Measurements from ENCODE around the gene CRACDL.

The CRACDL gene

GRCh38 chr2:98846041-98846440 is 90.0 kb downstream of the CRACDL start:
- Histone ChIP-seq H3K36me3 (ENCODE audit: control insufficient read depth, insufficient read depth, low read length) (no peaks in the 10 kb centered on the region), H3K27me3 (ENCODE audit: control insufficient read depth, insufficient read depth, low read length) (no peaks in the 10 kb centered on the region), H3K4me1 (ENCODE audit: control insufficient read depth, insufficient read depth, low read length) (no peaks in the 10 kb centered on the region), H3K9me3 (ENCODE audit: control insufficient read depth, insufficient read depth, low read length) (no peaks in the 10 kb centered on the region), H3K4me3 (ENCODE audit: low read depth, low read length) (no peak overlapping the region), H3K27ac (ENCODE audit: low read depth, low read length) (no peak overlapping the region), H3K9ac (ENCODE audit: low read depth, low read length) (no peak overlapping the region)

- Histone ChIP-seq H3K9ac (ENCODE audit: low read depth, low read length) (no peak overlapping the region), H3K36me3 (ENCODE audit: control insufficient read depth, insufficient read depth, low read length) (no peaks in the 10 kb centered on the region), H3K4me3 (ENCODE audit: low read depth, low read length) (no peak overlapping the region), H3K9me3 (ENCODE audit: control insufficient read depth, insufficient read depth, low read length) (no peaks in the 10 kb centered on the region), H3K27ac (ENCODE audit: low read depth, low read length) (no peak overlapping the region), H3K4me1 (ENCODE audit: control insufficient read depth, insufficient read depth, low read length) (no peaks in the 10 kb centered on the region), H3K27me3 (ENCODE audit: control insufficient read depth, insufficient read depth, low read length) (no peaks in the 10 kb centered on the region)
These were observed 93.9 kb downstream of the CRACDL start for GRCh38 chr2:98842136-98842535.

- Histone ChIP-seq H3K9me3 (ENCODE audit: control insufficient read depth, insufficient read depth, low read length) (no peaks in the 10 kb centered on the region), H3K27me3 (ENCODE audit: control insufficient read depth, insufficient read depth, low read length) (no peaks in the 10 kb centered on the region), H3K36me3 (ENCODE audit: control insufficient read depth, insufficient read depth, low read length) (no peaks in the 10 kb centered on the region), H3K27ac (ENCODE audit: low read depth, low read length) (no peak overlapping the region), H3K4me1 (ENCODE audit: control insufficient read depth, insufficient read depth, low read length) (no peaks in the 10 kb centered on the region), H3K4me3 (ENCODE audit: low read depth, low read length) (no peak overlapping the region), H3K9ac (ENCODE audit: low read depth, low read length) (no peak overlapping the region)
These were observed 96.7 kb downstream of the CRACDL start for GRCh38 chr2:98839292-98839691.

GRCh38 chr2:98835831-98836385 is 100.1 kb downstream of the CRACDL start:
- Histone ChIP-seq H3K36me3 (ENCODE audit: control insufficient read depth, insufficient read depth, low read length) (no peaks in the 10 kb centered on the region), H3K4me3 (ENCODE audit: low read depth, low read length) (no peak overlapping the region), H3K9me3 (ENCODE audit: control insufficient read depth, insufficient read depth, low read length) (no peaks in the 10 kb centered on the region), H3K9ac (ENCODE audit: low read depth, low read length) (no peak overlapping the region), H3K27me3 (ENCODE audit: control insufficient read depth, insufficient read depth, low read length) (no peaks in the 10 kb centered on the region), H3K27ac (ENCODE audit: low read depth, low read length) (no peak overlapping the region), H3K4me1 (ENCODE audit: control insufficient read depth, insufficient read depth, low read length) (no peaks in the 10 kb centered on the region)

- Histone ChIP-seq H3K27me3 (ENCODE audit: control insufficient read depth, insufficient read depth, low read length) (no peaks in the 10 kb centered on the region), H3K9ac (ENCODE audit: low read depth, low read length) (no peak overlapping the region), H3K27ac (ENCODE audit: low read depth, low read length) (no peak overlapping the region), H3K9me3 (ENCODE audit: control insufficient read depth, insufficient read depth, low read length) (no peaks in the 10 kb centered on the region), H3K4me3 (ENCODE audit: low read depth, low read length) (no peak overlapping the region), H3K4me1 (ENCODE audit: control insufficient read depth, insufficient read depth, low read length) (no peaks in the 10 kb centered on the region), H3K36me3 (ENCODE audit: control insufficient read depth, insufficient read depth, low read length) (no peaks in the 10 kb centered on the region)
These were observed 102.1 kb downstream of the CRACDL start for GRCh38 chr2:98833917-98834263.

GRCh38 chr2:98833172-98833916 is 102.7 kb downstream of the CRACDL start:
- Histone ChIP-seq H3K9me3 (ENCODE audit: control insufficient read depth, insufficient read depth, low read length) (no peaks in the 10 kb centered on the region), H3K9ac (ENCODE audit: low read depth, low read length) (no peak overlapping the region), H3K36me3 (ENCODE audit: control insufficient read depth, insufficient read depth, low read length) (no peaks in the 10 kb centered on the region), H3K27ac (ENCODE audit: low read depth, low read length) (no peak overlapping the region), H3K4me1 (ENCODE audit: control insufficient read depth, insufficient read depth, low read length) (no peaks in the 10 kb centered on the region), H3K4me3 (ENCODE audit: low read depth, low read length) (no peak overlapping the region), H3K27me3 (ENCODE audit: control insufficient read depth, insufficient read depth, low read length) (no peaks in the 10 kb centered on the region)

- Histone ChIP-seq H3K27me3 (ENCODE audit: control insufficient read depth, insufficient read depth, low read length) (no peaks in the 10 kb centered on the region), H3K4me1 (ENCODE audit: control insufficient read depth, insufficient read depth, low read length) (no peaks in the 10 kb centered on the region), H3K27ac (ENCODE audit: low read depth, low read length) (no peak overlapping the region), H3K4me3 (ENCODE audit: low read depth, low read length) (no peak overlapping the region), H3K9me3 (ENCODE audit: control insufficient read depth, insufficient read depth, low read length) (no peaks in the 10 kb centered on the region), H3K36me3 (ENCODE audit: control insufficient read depth, insufficient read depth, low read length) (no peaks in the 10 kb centered on the region), H3K9ac (ENCODE audit: low read depth, low read length) (no peak overlapping the region)
These were observed 103.9 kb downstream of the CRACDL start for GRCh38 chr2:98832172-98832571.

- no peak overlapping the region for H3K27ac ChIP-seq (ENCODE audit: low read depth, low read length)
- no peak overlapping the region for H3K4me3 ChIP-seq (ENCODE audit: low read depth, low read length)
- H3K9me3 ChIP-seq (ENCODE audit: control insufficient read depth, insufficient read depth, low read length): no peaks in the 10 kb centered on the region
- no peak overlapping the region for H3K9ac ChIP-seq (ENCODE audit: low read depth, low read length)
- H3K27me3 ChIP-seq (ENCODE audit: control insufficient read depth, insufficient read depth, low read length): 0 out of 2 replicates have a peak, but pooled peaks cover 3% of the 10 kb centered on the region
- no peaks in the 10 kb centered on the region for H3K4me1 ChIP-seq (ENCODE audit: control insufficient read depth, insufficient read depth, low read length)
- H3K36me3 ChIP-seq (ENCODE audit: control insufficient read depth, insufficient read depth, low read length): no peaks in the 10 kb centered on the region
These were observed 105.4 kb downstream of the CRACDL start for GRCh38 chr2:98830571-98831145.

- peaks cover 8% of the 10 kb centered on the region; the same call in 1 of the 2 replicates for H3K27me3 ChIP-seq (ENCODE audit: control insufficient read depth, insufficient read depth, low read length)
- H3K4me1 ChIP-seq (ENCODE audit: control insufficient read depth, insufficient read depth, low read length): no peaks in the 10 kb centered on the region
- H3K27ac ChIP-seq (ENCODE audit: low read depth, low read length): no peak overlapping the region
- no peaks in the 10 kb centered on the region for H3K36me3 ChIP-seq (ENCODE audit: control insufficient read depth, insufficient read depth, low read length)
- no peak overlapping the region for H3K4me3 ChIP-seq (ENCODE audit: low read depth, low read length)
- H3K9me3 ChIP-seq (ENCODE audit: control insufficient read depth, insufficient read depth, low read length): no peaks in the 10 kb centered on the region
- no peak overlapping the region for H3K9ac ChIP-seq (ENCODE audit: low read depth, low read length)
These were observed 106.3 kb downstream of the CRACDL start for GRCh38 chr2:98829581-98830270.

GRCh38 chr2:98828793-98829371 is 107.1 kb downstream of the CRACDL start:
- peaks cover 15% of the 10 kb centered on the region for H3K27me3 ChIP-seq (ENCODE audit: control insufficient read depth, insufficient read depth, low read length)
- H3K4me1 ChIP-seq (ENCODE audit: control insufficient read depth, insufficient read depth, low read length): no peaks in the 10 kb centered on the region
- H3K9ac ChIP-seq (ENCODE audit: low read depth, low read length): no peak overlapping the region
- no peaks in the 10 kb centered on the region for H3K36me3 ChIP-seq (ENCODE audit: control insufficient read depth, insufficient read depth, low read length)
- no peak overlapping the region for H3K27ac ChIP-seq (ENCODE audit: low read depth, low read length)
- H3K9me3 ChIP-seq (ENCODE audit: control insufficient read depth, insufficient read depth, low read length): no peaks in the 10 kb centered on the region
- H3K4me3 ChIP-seq (ENCODE audit: low read depth, low read length): no peak overlapping the region

GRCh38 chr2:98828369-98828744 is 107.7 kb downstream of the CRACDL start:
- Histone ChIP-seq H3K9me3 (ENCODE audit: control insufficient read depth, insufficient read depth, low read length) (no peaks in the 10 kb centered on the region), H3K9ac (ENCODE audit: low read depth, low read length) (no peak overlapping the region), H3K4me3 (ENCODE audit: low read depth, low read length) (no peak overlapping the region), H3K4me1 (ENCODE audit: control insufficient read depth, insufficient read depth, low read length) (no peaks in the 10 kb centered on the region), H3K27me3 (ENCODE audit: control insufficient read depth, insufficient read depth, low read length) (peaks cover 20% of the 10 kb centered on the region), H3K36me3 (ENCODE audit: control insufficient read depth, insufficient read depth, low read length) (no peaks in the 10 kb centered on the region), H3K27ac (ENCODE audit: low read depth, low read length) (no peak overlapping the region)
